NCI-H2029 treated with DMSO at 0.1 percent for 48 hours (cell line): Measurements from ENCODE around the gene RFX3.

ENCODE experiments used
- DNase-seq: peaks from one replicate; lab custom pipeline; 2025; lab: John Stamatoyannopoulos, UW

RFX3 gene

GRCh38 chr9:3205421-3206095, 320.2 kb downstream of the RFX3 start:
- no peak for DNase-seq

- DNase-seq: no peak
Observed at GRCh38 chr9:3200331-3200774, 325.4 kb downstream of the RFX3 start.

GRCh38 chr9:3193791-3194190, 332.0 kb downstream of the RFX3 start:
- DNase-seq: no peak

- no peak for DNase-seq
Observed at GRCh38 chr9:3191715-3192114, 334.1 kb downstream of the RFX3 start.

- DNase-seq: no peak
Observed at GRCh38 chr9:3189113-3189861, 336.5 kb downstream of the RFX3 start.

GRCh38 chr9:3186751-3187150, 339.1 kb downstream of the RFX3 start:
- DNase-seq: no peak

- DNase-seq: peak; percentile 6
Observed at GRCh38 chr9:3181049-3181953, 344.5 kb downstream of the RFX3 start.

- DNase-seq: no peak
Observed at GRCh38 chr9:3180696-3181048, 345.1 kb downstream of the RFX3 start.

GRCh38 chr9:3179711-3180110, 346.1 kb downstream of the RFX3 start:
- DNase-seq: no peak

- DNase-seq: no peak
Observed at GRCh38 chr9:3177936-3178335, 347.9 kb downstream of the RFX3 start.

- DNase-seq: no peak
Observed at GRCh38 chr9:3177146-3177761, 348.5 kb downstream of the RFX3 start.

GRCh38 chr9:3173374-3173773, 352.4 kb downstream of the RFX3 start:
- DNase-seq: no peak

GRCh38 chr9:3170819-3171218, 355.0 kb downstream of the RFX3 start:
- no peak for DNase-seq
